CD4-positive, alpha-beta T cell treated with Interleukin-6 for 4 hours (primary cell): Measurements from ENCODE around the gene NECTIN1.
A peak's percentile ranks its signal among the peaks of the same experiment; 100 is the strongest.

ENCODE experiments used
- DNase-seq: peaks from one replicate; pipeline ENCODE4 v3.0.0-alpha.2; 2020; ENCODE audit warnings: mixed read lengths

The NECTIN1 gene

GRCh38 chr11:119638851-119639250, 90.1 kb downstream of the NECTIN1 start:
- no peak for DNase-seq

DNA sequence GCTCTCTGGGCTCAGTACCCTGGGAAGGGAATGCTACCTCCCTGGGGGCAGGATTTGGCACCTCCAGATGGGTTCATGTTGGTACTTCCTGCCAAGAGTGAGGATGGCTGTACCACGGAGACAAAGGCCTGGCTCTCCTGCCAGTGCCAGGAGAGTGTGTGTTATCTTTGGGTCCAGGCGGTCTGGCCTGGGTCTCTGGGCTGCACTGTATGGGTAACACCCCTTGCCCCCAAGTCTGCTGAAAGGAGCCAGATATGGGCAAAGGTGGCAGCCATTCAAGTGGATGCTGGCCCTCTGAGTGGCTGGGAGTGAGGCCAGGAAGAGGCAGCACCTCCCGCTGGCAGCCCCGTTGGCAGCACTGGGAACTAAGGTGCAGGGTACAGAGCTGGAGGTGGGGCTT, 91.5 kb downstream of the NECTIN1 start:
- DNase-seq = no peak

DNA sequence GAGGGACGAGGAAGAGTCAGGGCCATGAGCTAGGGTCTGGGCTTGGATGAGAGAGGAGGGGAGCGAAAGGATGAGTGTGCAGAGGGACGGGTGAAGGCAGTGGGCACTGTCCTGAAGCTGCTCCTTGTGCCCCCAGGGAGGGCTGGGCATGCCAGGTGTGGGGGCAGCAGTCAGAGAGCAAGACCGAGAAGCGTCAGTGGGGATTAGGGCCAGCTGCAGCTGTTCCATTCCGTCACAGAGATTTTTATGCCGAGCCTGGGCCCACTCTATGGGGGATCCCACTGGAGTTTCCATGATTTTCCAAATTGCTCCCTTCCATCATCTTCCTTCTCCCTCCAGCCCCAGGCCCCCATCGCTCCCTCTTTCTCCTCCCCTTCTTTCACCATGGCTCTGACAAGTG, 93.2 kb downstream of the NECTIN1 start:
- no peak for DNase-seq

DNA sequence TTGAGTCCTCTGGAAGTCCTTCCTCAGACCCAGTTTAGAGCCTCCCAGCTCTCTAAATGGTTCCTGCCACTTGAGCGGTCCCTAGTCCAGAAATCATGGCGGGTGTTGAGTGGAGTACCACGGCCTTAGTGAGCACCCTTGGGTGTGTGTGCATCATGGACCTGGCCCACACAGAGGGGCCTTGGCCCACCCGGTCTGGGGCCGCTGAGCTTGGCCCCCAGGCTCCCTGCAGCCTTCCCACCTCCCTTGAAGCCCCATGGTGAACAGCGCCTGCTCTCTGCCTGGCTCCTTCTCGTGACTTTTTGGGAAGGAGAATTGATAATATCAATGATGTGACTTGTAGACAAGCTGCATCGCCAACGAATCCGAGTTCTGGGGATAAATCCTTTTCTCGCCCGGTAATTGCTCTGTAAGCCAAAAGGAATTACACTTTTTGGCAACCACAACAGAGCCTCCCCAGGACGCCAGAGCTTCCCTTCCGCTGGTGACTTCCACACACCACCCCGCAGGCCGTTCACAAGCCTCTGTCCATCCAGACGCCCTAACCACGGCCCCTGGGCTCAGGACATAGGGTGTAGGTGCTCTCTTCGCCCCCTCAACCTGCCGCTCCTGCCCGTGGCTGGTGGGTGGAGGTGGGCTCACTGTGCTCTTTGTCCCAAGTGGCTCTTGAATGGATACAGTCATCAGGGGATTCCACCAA, 93.8 kb downstream of the NECTIN1 start:
- DNase-seq = no peak

DNA sequence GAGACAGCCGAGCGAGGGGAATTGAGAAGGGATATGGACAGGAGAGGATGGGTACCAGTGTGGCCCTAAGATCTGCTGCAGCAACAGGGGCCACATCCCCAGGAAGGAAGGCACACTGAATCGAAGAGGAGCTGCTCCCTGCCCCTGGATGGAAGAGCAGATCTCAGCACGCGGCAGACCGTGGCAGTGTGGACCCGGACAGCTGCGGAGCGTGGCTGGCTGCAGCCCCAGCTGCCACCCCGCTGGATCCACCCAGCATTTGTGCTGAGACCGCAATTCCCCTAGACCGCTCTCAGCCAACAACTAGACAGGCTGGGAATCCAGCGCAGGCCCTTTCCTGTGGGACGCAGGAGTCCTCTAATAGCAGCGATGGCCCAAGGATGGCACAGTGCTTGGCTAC, 94.7 kb downstream of the NECTIN1 start:
- no peak for DNase-seq

DNA sequence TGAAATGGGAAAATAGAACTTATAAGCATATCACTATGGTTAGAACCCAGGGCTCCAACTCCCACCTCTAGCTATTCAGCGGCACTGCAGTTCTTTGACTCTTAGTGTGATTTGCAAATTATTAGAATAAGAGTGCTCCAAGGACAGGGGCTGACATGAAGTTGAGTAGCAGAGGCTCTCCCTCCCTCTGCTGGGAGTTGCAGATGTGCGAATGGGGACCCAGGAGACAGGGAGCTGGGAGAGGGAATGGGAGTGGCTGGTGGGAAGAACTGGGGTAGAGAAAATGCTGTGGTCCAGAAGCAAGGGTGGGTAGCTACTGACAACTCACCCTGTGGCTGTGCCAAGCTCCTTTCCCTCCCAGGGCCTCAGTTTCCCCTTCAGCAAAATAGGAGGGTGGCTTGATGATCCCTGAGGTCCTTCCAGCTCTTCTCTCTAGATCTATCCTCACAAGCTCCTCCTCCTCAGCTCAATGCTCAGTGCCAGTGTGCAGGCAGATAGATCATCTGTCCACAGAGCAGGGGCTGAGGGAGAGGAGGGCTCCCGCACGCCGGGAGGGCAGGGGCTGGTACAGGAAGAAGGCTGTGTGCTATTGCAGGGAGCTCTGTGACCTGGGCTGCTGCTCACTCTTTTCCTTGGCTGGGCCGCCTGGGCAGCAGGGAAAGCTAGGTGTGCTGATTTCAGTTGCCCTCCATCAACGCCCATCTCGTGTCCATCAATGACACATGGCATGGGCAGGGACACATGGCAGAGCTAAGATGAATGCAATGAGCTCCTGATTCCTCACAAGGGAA, 99.0 kb downstream of the NECTIN1 start:
- no peak for DNase-seq

DNA sequence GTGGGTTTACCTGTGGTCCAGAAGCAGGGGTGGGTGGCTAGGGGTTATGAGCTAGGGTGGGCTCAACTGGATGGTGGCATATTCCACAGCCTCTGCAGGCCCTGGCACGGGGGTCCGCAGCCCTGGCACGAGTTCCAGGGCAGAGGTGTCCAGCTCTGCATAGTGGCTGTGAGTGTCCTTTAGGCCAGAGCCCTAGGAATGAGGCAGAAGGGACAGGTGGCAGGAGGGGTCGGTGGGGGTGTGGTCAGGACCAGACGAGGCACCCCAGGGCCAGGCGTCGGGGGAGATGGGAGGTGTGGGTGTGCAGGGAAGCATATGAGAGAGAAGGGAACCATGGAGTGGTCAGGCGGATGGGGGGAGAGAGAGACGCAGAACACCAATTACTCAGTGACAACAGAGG, 99.9 kb downstream of the NECTIN1 start:
- DNase-seq = no peak

DNA sequence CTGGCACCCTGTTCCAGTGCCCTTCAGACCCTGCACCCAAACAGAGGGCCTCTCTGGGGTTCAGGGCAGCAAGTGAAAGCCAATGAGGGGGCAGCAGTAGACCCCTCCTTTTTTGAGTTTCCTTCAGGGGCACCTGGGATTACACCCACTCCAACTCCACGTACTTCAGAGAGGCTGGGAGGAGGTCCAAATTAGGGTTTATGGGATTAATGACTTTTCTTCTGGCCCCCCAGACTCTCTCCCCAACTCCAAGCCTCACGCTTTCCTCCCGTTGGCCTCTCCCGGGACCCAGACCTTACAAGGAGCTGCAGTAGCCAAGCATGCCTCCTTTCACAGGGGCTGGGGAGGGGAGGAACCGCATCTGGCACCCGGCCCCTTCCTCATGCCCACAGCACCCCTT, 101.7 kb downstream of the NECTIN1 start:
- DNase-seq = no peak

DNA sequence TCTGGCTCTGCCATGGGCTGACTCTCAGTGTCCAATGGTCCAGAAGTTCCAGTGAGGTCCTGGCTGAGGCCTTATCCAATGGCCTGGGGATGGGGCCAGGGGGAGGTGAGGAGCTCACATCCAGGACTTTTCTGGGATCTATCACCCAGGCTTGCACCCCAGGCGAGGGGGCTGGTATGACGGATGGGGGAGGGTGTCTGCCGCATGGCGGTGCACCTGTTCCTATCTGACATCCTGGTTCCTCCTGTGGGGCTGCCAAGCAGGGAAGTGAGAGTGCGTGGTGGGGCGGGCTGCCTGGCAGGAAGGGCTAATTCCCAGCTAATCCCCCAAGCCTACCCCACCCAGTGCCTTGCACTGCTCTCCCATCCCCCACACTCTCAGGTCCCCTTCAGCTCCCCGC, 102.1 kb downstream of the NECTIN1 start:
- DNase-seq = no peak

DNA sequence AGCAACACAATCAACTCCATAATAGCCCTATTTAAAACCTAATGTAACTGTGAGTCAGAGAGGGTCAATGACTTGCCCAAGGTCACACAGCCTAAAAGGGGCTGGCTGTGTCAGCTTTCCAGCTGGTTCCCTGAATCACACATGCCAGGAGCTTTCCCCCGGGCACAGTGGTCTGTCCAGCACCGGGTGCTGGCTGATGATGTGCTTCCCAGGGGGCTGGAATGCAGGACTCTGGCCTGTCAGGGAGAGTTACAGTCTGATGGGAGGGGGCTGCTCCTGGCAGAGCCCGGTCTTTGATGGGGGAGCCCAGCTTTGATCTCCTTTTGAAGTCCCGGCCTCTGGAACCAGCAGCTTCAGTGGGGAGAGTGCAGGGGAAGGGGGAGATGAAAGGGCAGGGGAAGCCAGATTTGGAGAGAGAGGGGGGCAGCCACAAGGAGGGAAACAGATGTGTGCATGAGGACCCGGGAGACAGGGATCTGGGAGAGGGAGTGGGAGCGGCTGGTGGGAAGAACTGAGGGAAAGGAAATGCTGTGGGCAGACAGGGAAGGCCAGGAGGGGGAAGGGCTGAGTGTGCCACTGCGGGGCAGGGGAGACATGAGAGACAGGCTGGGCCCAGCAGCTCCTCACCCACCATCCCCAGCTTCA, 102.7 kb downstream of the NECTIN1 start:
- no peak for DNase-seq

GRCh38 chr11:119625206-119625978, 103.6 kb downstream of the NECTIN1 start:
- no peak for DNase-seq

- no peak for DNase-seq
Observed at GRCh38 chr11:119624629-119625028, 104.4 kb downstream of the NECTIN1 start.

- DNase-seq = peak; percentile 19
Observed at GRCh38 chr11:119624102-119624615, 104.8 kb downstream of the NECTIN1 start.

DNA sequence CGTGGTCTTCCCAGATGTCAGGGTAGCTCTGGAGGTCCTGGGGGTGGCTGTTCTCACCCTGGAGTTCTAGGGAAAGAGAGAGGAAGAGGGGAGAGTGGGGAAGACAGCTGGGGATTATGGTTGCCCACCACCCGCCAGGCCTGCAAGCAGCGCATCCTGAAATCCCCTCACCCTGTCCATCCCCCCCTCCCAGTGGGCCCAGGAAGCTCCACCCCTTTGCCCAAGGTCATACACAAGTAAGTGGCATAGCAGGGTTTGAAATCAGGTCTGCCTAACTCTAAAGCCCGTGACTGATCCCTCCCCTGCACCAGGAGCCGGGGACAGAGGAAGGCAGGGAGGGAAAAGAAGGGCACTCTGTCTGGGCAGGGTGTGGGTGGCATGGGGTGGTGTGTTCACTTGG, 105.3 kb downstream of the NECTIN1 start:
- DNase-seq = no peak

- no peak for DNase-seq
Observed at GRCh38 chr11:119622454-119623143, 106.4 kb downstream of the NECTIN1 start.

DNA sequence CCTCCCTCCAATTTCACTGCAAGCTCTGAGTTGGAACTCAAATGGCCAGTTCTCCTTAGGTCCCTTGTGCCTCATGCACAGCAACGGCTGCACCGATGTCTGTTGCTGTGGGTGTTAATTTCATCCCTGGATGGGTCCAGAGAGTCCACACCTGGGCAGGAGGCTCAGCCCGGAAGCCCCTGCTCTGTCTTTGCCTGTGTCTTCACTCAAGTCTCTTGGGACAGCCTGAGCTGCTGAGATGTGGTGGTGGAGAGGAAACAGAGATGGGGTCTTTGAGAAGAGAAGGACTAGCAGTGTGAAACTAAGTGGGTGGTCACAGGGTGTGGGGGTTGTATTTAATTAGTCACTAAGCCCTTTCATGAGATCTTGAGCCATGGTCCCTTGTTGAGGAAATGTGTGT, 109.3 kb downstream of the NECTIN1 start:
- DNase-seq = no peak

DNA sequence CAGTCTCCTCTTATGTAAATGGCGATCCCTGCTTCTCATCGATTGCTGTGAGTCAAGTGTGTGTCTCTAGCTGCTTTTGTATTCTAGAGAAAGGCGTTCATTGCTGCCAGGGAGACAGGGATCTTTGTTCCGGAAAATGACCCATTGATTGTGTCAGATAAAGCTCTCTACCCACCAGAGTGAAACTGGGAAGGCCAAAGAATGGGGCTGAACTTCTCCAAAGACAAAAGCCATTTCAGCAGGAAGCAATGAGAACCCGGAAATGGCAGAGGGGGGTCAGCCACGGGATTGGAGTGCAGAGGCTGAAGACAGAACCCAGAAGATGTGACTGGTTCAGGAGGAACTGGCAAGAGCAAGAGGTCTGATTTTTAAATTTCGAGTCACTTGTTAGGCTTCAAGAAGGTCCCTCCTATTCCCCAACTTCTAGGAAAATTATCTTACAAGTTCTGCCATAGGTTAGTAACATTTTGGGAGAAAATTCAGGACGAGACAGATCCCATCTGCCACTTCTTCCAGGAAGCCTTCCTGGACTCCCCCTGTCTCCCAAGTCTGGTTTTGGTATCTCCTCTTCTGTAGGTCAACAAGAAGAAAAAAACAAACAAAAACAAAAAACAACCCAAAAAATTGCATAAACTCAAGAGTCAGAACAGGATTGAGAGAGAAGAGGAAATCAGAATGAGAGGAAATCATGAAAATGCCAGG, 110.6 kb downstream of the NECTIN1 start:
- DNase-seq = no peak

DNA sequence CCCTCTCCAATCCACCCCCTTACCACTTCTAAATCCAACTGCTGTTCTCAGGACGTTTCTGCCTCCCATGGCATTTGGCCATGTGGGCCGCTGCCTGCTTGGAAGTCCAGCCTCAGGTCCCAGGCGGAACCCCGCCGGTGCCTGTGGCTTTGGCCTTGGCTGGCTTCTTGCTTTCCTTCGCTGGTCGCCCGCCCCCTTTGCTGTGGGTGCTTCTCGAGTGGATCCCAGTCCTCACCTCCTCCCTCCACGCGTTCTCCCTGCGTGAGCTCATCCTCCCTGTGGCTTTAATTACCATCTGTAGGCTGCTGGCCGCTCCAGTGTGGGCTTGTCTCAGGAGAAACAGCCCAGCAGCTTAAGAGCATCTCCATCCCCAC, 111.7 kb downstream of the NECTIN1 start:
- DNase-seq = no peak

DNA sequence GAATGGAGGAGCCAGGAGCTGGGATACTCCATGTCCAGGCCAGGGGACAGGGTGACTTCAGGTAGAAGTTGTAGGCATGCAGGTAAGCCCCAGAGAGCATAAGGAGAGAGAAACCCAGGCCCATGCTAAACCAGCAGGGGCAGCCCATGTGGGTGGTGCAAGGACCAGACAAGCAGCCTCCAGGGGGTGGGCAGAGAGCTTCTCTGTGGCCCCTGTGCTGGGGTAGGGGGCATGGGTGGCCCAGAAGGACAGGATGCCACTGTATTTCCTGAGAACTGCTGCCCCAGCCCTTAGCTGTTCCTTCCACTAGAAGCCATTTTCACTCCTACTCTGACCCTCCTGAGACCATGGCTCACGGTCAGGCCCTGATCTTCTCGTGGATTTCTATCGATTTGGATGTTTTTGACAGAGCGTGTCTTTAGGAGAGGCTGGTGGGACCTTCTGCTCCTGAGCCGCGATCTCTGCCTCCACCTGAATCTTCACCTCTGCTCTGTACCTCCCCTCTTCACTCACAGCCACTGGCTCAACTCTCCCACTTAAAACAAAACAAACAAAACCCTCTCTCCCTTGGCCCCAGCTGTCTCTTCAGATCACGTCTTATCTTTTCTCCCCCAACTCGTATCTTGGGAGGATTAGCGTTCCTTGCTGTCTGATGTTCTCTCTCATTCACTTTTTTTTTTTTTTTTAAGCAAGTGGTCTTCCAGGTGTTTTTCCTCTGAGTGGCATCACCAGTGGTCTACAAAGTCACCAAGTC, 112.2 kb downstream of the NECTIN1 start:
- no peak for DNase-seq

GRCh38 chr11:119615882-119616196, 113.2 kb downstream of the NECTIN1 start:
- DNase-seq = no peak
